GM20000 (cell line): Measurements from ENCODE around the gene SNTG2.
"Not testable (repeated sequence)": the region's sequence is repeated elsewhere in the genome, so short reads cannot be mapped to it uniquely, and the experiment has no call there.

Experiments
- DNase-seq: peaks from one replicate; pipeline ENCODE4 v3.0.0; 2012; ENCODE audit warnings: low spot score
- CTCF ChIP-seq: IDR thresholded peaks from 2 replicates; pipeline ENCODE4 v1.5.1; 2012; ENCODE audit warnings: mild to moderate bottlenecking, control low read depth; ENCODE audit errors: extremely low read depth, missing control alignments

SNTG2 gene

GRCh38 chr2:1405124-1405523 lies 454.5 kb downstream of the SNTG2 start:
- no peak for DNase-seq

GRCh38 chr2:1405967-1406366 lies 455.3 kb downstream of the SNTG2 start:
- DNase-seq: no peak
- TF ChIP-seq CTCF: no peak

More at GRCh38 chr2:1405124-1405523, 454.5 kb downstream of the SNTG2 start:
- no peak for TF ChIP-seq CTCF

- DNase-seq: no peak
- TF ChIP-seq CTCF: no peak
Measured at GRCh38 chr2:1406434-1406833, 455.8 kb downstream of the SNTG2 start.

GRCh38 chr2:1407950-1408675 lies 457.5 kb downstream of the SNTG2 start:
- no peak for TF ChIP-seq CTCF
- DNase-seq: no peak

GRCh38 chr2:1413156-1413710 lies 462.6 kb downstream of the SNTG2 start, which contains the start of gene TPO:
TSS of gene TPO (plus strand) at chr2:1413463. CDS start at chr2:1414409, 946 bp downstream.
- DNase-seq: no peak
- TF ChIP-seq CTCF: no peak

- DNase-seq: no peak
- TF ChIP-seq CTCF: no peak
Measured at GRCh38 chr2:1414121-1414520, 463.5 kb downstream of the SNTG2 start.

- DNase-seq: not testable (repeated sequence)
Measured at GRCh38 chr2:1414901-1415300, 464.3 kb downstream of the SNTG2 start.

GRCh38 chr2:1415501-1415900 lies 464.9 kb downstream of the SNTG2 start:
- DNase-seq: no peak
- no peak for TF ChIP-seq CTCF
